ENCODE data around the gene MTHFD2.
A peak's percentile ranks its signal among the peaks of the same experiment; 100 is the strongest.

Gene MTHFD2

DNA sequence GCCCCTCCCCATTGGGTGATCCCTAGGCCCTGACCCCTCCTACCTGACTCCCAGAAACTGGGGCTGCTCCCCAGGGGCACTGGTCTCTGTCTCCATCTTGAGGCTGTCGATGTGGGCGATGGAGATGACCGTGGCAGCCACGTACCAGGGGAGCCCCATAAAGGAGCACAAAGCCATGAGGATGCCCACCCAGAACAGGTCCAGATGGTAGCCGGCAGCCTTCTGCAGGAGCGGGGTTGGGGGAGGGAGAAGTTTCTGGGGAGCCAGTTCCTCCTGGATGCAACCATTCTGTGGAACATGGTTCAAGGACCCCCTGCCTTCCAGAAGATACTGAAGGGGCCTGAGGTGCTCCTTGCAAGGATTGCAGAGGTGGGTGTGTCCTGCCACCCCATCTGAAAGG lies 34.0 kb downstream of the MTHFD2 start:
- no peak for DNase-seq

DNA sequence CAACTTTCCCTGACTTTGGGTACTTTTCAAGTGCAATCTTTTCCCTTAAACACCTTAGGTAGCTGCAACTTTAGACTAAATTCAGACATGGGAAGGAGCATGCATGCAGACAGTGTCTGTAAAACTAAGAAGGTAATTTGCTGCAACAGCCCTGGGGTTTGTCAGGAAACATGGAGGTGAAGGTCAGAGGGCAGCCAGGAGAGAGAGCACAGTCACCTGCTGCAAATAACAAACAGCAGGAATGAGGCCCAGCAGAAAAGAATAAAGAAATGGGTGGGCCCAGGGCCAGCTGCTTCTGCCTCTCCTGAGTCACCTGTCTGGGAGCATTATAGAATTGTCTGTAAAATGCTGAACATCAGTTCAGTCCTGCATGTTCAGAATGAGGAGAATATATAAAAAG lies 35.2 kb downstream of the MTHFD2 start:
- DNase-seq = no peak

- no peak for DNase-seq
Observed at GRCh38 chr2:74235041-74235440, 36.6 kb downstream of the MTHFD2 start.

DNA sequence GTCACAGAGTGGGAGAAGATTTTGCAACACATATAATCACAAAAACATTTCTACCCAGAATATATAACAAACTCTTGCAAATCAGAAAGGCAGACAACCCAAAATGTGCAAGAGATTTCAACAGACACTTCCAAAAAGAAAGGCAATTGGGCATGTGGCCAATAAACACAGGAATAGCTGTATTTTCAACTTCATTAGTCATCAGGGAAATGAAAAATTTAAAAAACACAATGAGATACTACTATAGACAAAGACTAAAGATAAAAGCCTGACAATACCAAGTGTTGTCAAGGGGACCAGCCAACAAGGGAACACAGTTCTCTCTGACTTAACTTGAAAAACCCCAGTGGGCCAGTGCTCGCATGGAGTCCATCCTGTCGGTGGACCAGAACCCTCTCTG lies 40.5 kb downstream of the MTHFD2 start:
- DNase-seq = peak; percentile 35

DNA sequence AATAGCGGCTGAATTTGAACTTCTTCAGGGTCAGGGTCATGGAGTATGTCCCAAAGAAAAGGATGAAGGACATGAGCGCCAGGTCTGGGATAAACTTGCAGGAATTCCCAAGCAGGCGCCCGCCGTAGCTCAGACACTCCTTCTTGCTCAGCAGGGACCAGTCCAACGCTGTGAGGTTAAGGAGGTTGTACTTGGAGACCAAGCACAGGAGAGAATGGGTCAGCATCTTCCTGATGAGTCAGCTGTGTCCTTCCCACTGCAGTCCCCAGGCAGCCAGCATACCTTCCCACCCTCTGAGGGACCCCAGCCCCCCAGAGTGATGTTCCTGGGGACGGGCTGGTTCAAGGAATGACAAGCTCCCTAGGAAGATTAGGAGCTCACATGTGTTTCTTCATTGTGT lies 40.9 kb downstream of the MTHFD2 start:
- no peak for DNase-seq

GRCh38 chr2:74242354-74243071 lies 44.1 kb downstream of the MTHFD2 start:
- DNase-seq = no peak

- DNase-seq = no peak
Observed at GRCh38 chr2:74244286-74244685, 45.9 kb downstream of the MTHFD2 start.

GRCh38 chr2:74246496-74247195 lies 48.2 kb downstream of the MTHFD2 start:
- DNase-seq = no peak

DNA sequence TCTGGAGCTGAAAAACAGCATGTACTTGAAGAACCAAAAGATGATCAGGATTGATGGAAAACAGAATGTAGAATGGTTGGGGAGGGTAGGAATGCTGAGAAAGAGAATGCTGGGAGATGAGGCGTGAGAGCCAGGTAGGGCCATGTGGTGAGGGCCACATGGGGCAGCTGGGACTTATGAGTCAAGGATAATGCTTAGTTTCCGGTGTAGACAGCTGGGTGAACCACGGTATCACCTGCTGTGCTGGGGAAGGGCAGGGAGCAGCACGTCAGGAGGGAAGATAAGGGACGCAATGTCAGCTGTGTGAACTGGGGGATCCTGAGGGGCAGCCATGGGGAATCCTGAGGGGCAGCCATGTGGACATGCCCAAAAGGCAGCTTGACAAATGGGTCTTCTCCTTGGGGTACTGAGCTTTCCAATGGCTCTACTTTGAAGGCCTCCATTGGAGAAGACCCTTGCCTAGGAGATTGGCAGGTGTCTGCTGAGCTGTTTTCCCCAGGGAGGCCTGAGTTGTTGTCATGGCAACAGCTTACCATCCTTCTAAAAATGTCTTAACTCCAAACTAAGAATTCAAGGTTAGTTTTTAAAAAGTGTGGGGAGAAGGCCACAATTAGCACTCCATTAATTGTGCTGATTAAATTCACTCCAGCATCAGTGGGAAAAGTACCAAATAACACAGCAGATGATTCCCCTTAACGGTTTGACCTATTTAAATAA lies 51.1 kb downstream of the MTHFD2 start:
- DNase-seq = no peak

- DNase-seq = peak; percentile 67
Observed at GRCh38 chr2:74250189-74250631, 51.8 kb downstream of the MTHFD2 start.

DNA sequence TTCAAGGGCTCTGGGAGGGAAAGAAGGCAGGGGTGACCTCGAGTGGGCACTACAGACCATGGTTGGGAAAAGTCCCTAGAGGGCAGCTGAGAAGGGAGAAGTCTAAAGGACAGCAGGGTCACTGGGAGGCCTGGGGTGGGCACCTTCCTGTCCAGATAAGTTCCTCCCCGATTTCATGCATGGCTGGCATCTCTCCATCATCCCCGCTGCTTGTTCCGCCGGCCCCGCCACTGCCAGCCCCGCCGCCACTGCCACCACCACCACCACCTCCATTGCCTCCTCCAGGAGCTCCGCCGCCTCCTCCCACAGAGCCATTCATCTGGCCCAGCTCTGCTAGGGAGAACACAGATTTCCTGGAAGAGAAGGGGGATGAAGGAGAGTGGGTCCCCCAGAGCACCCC lies 53.6 kb downstream of the MTHFD2 start:
- DNase-seq = no peak

DNA sequence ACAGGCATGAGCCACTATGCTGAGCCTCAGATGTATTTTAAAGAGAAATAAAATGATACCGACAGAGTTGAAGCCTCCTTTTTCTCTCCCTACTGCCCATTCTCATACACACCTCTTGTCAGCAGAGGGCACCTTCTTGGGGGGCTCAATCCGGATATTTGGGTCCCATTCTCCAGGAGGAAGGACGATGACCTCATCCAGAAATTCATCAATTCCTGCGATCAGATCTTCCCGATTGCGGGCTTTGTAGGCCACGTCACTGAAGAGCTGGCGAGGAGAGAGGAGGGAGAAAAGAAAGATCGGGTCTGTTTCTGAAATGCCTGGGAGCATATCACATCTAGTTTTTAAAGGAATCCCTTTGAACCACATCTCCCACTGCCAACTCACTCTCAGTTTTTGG lies 54.4 kb downstream of the MTHFD2 start:
- no peak for DNase-seq

GRCh38 chr2:74253306-74253970 lies 55.0 kb downstream of the MTHFD2 start:
- no peak for DNase-seq

GRCh38 chr2:74253971-74254310 lies 55.5 kb downstream of the MTHFD2 start:
- no peak for DNase-seq

DNA sequence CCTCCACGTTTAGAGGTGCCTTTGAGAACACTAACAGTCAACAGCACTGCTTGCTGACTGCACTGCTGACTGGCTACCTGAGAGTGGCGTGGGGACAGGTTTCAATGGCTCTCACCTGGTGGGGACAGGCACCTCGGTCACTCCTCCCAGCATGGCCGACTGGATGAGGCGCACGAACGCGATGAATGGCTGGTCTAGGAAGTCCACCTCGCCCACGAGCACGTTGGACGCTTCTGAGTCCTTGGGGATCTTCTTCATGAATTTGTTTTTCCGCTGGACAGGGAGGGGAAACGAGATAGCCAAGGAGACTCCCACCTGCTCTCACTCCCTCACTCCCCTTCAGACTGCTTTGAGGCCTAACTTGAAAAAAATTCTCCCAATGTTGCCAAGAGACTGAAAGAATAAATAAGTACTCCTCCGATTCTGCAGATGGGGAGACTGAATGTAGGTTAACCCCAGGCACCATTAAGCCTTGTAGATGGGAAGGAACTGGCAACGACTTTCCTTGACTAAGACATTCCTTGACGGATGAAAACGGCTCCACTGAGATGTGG lies 57.3 kb downstream of the MTHFD2 start:
- no peak for DNase-seq

DNA sequence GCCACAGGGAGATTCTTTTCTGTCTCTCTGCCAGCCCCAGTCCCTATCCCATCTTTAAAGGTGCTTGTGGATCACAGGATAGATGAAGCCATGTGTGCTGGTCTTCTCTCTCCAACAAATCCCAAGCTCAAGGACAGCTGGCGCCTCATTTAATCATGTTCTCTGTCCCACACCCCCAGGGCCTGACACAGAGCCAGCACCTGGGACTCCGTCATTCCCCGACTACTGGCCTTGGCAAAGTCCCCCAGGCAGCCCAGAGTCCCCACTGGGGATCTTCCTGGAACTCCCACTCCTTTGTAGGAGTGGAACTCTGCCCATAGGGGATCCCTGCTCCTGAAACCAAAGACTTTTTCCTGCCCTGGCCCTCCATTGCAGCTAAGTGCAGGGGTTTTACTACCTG lies 60.8 kb downstream of the MTHFD2 start:
- DNase-seq = no peak

DNA sequence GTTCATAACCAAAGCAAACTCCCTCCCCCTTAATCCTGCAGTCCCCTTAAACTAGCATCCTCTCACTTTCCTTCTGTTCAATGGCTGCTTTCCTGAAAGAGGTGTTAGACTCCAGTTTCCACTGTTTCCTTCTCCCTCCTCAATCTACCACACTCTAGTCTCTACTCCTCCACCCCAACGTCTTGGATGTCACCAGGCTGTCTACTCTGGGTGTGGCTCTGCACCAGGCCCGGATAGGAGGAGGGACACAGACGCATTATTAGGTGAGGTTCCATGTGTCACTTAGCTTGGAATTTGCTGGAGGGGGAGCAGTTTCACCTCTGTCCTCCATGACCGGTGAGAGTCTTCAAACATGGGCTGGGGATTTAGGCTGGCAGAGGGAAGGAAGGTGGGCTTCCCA lies 61.3 kb downstream of the MTHFD2 start:
- no peak for DNase-seq

DNA sequence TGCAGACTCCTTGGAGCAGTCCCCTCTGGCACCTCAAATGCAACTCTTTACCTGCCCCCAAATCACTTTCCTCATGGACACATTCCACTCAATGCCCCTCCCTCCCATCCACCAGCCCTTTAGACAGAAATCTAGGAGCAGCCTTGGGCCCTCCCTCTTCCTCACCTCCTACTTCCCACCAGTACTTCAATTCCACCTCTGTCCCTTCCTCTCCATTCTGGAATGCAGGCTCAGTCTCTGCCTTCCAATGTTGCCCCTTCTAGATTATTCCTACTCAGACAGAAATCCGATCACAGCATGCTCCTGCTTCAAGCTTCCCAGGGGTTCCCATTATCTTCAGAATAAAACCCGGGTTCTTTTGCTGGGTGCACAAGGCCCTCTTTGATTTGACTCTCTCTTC lies 62.1 kb downstream of the MTHFD2 start:
- no peak for DNase-seq

GRCh38 chr2:74261204-74261864 lies 62.9 kb downstream of the MTHFD2 start:
- DNase-seq = no peak

- DNase-seq = no peak
Observed at GRCh38 chr2:74262681-74263080, 64.3 kb downstream of the MTHFD2 start.

GRCh38 chr2:74264281-74264680 lies 65.9 kb downstream of the MTHFD2 start:
- DNase-seq = no peak

- DNase-seq = peak; percentile 68
Observed at GRCh38 chr2:74267068-74267467, 68.7 kb downstream of the MTHFD2 start.
